ENCODE measurements around the gene PNMA5. TPM values are rescaled to one million over a fixed set of nuclear protein-coding genes. Genes with fewer than 3 reads are reported as not detected.
"Not testable (repeated sequence)": the region's sequence is repeated elsewhere in the genome, so short reads cannot be mapped to it uniquely, and the experiment has no call there.

The PNMA5 gene
- total RNA-seq (2014; rRNA removed; shearing (Covaris generic)) = not detected in 2 replicates

GRCh38 chrX:152993933-152994332 lies at the start of gene PNMA5:
Gene PNMA5, minus strand, starts transcription at chrX:152994116. Its CDS starts 2,518 bp downstream, at chrX:152991598.
- no peak for DNase-seq (ENCODE audit: low read depth)

GRCh38 chrX:153032397-153033118 lies 38.6 kb upstream of the PNMA5 start:
- peak; percentile 57 for DNase-seq (ENCODE audit: low read depth)

- no peak for DNase-seq (ENCODE audit: low read depth)
Measured at GRCh38 chrX:153030801-153031200, 36.9 kb upstream of the PNMA5 start.

GRCh38 chrX:153029875-153030274 lies 36.0 kb upstream of the PNMA5 start:
- DNase-seq (ENCODE audit: low read depth) = no peak

GRCh38 chrX:153029162-153029561 lies 35.2 kb upstream of the PNMA5 start:
- no peak for DNase-seq (ENCODE audit: low read depth)

- DNase-seq (ENCODE audit: low read depth) = not testable (repeated sequence)
Measured at GRCh38 chrX:153028487-153028886, 34.6 kb upstream of the PNMA5 start.

GRCh38 chrX:153026501-153026900 lies 32.6 kb upstream of the PNMA5 start:
- DNase-seq (ENCODE audit: low read depth) = not testable (repeated sequence)

- DNase-seq (ENCODE audit: low read depth) = no peak
Measured at GRCh38 chrX:153019166-153019565, 25.2 kb upstream of the PNMA5 start.

- DNase-seq (ENCODE audit: low read depth) = not testable (repeated sequence)
Measured at GRCh38 chrX:153017174-153017573, 23.3 kb upstream of the PNMA5 start.

GRCh38 chrX:153004780-153005179 lies 10.9 kb upstream of the PNMA5 start:
- no peak for DNase-seq (ENCODE audit: low read depth)

GRCh38 chrX:153003981-153004380 lies 10.1 kb upstream of the PNMA5 start:
- DNase-seq (ENCODE audit: low read depth) = no peak

- not testable (repeated sequence) for DNase-seq (ENCODE audit: low read depth)
Measured at GRCh38 chrX:153002182-153002581, 8.3 kb upstream of the PNMA5 start.

GRCh38 chrX:152997337-152997736 lies 3.4 kb upstream of the PNMA5 start:
- no peak for DNase-seq (ENCODE audit: low read depth)

GRCh38 chrX:152992115-152992514 lies 1.8 kb downstream of the PNMA5 start:
- no peak for DNase-seq (ENCODE audit: low read depth)

- no peak for DNase-seq (ENCODE audit: low read depth)
Measured at GRCh38 chrX:152991123-152991522, 2.8 kb downstream of the PNMA5 start.

GRCh38 chrX:152989292-152989658 lies 4.6 kb downstream of the PNMA5 start:
- DNase-seq (ENCODE audit: low read depth) = no peak

GRCh38 chrX:152988536-152989291 lies 5.2 kb downstream of the PNMA5 start:
- DNase-seq (ENCODE audit: low read depth) = no peak

- DNase-seq (ENCODE audit: low read depth) = no peak
Measured at GRCh38 chrX:152987801-152988200, 6.1 kb downstream of the PNMA5 start.

GRCh38 chrX:152987156-152987555 lies 6.8 kb downstream of the PNMA5 start:
- not testable (repeated sequence) for DNase-seq (ENCODE audit: low read depth)

- DNase-seq (ENCODE audit: low read depth) = not testable (repeated sequence)
Measured at GRCh38 chrX:152985383-152985782, 8.5 kb downstream of the PNMA5 start.

GRCh38 chrX:152968193-152968592 lies 25.7 kb downstream of the PNMA5 start:
- DNase-seq (ENCODE audit: low read depth) = no peak

GRCh38 chrX:152960115-152960514 lies 33.8 kb downstream of the PNMA5 start:
- DNase-seq (ENCODE audit: low read depth) = no peak

GRCh38 chrX:152959626-152960025 lies 34.3 kb downstream of the PNMA5 start:
- no peak for DNase-seq (ENCODE audit: low read depth)

Data from RPMI7951 (cell line).